HepG2 (cell line): ENCODE data around the gene GPR62. TPM values are rescaled to one million over a fixed set of nuclear protein-coding genes. Genes with fewer than 3 reads are reported as not detected.
A peak's percentile ranks its signal among the peaks of the same experiment; 100 is the strongest.

Source experiments
- EZH2 ChIP-seq: conservative IDR thresholded peaks from 2 replicates; pipeline ENCODE4 v1.6.1; 2012; ENCODE audit warnings: mild to moderate bottlenecking, low read depth, low read length, moderate library complexity
- HBP1 ChIP-seq: IDR thresholded peaks from 2 replicates; pipeline ENCODE4 v1.6.1; 2016; ENCODE audit warnings: low read depth, control low read depth
- HDAC1 ChIP-seq: sonication (generic); formaldehyde crosslinking; IDR thresholded peaks from 2 replicates; pipeline ENCODE4 v1.5.1; 2020; ENCODE audit warnings: mild to moderate bottlenecking, missing genetic modification reagents
- HNF1B ChIP-seq: sonication (generic); formaldehyde crosslinking; IDR thresholded peaks from 2 replicates; pipeline ENCODE4 v1.5.1; 2020; ENCODE audit warnings: mild to moderate bottlenecking, moderate library complexity, missing genetic modification reagents
- THRA ChIP-seq: sonication (generic); formaldehyde crosslinking; IDR thresholded peaks from 2 replicates; pipeline ENCODE4 v1.4.0; 2020; ENCODE audit warnings: missing genetic modification reagents, borderline replicate concordance
- ZBTB8A ChIP-seq: sonication (generic); formaldehyde crosslinking; IDR thresholded peaks from 2 replicates; pipeline ENCODE4 v1.4.0; 2020; ENCODE audit warnings: mild to moderate bottlenecking, low read depth, missing genetic modification reagents, borderline replicate concordance
- ZFY ChIP-seq: sonication (generic); formaldehyde crosslinking; IDR thresholded peaks from 2 replicates; pipeline ENCODE4 v1.4.0; 2020; ENCODE audit warnings: missing genetic modification reagents
- ZNF354B ChIP-seq: sonication (generic); formaldehyde crosslinking; IDR thresholded peaks from 2 replicates; pipeline ENCODE4 v1.8.0; 2022; ENCODE audit warnings: mild to moderate bottlenecking, missing genetic modification reagents
- ZNF552 ChIP-seq: sonication (generic); formaldehyde crosslinking; IDR thresholded peaks from 2 replicates; pipeline ENCODE4 v1.9.0; 2022; ENCODE audit warnings: missing genetic modification reagents, mild to moderate bottlenecking, borderline replicate concordance
- ZNF619 ChIP-seq: sonication (generic); formaldehyde crosslinking; IDR thresholded peaks from 2 replicates; pipeline ENCODE4 v1.4.0; 2020; ENCODE audit warnings: mild to moderate bottlenecking, missing genetic modification reagents
- ZNF646 ChIP-seq: sonication (generic); formaldehyde crosslinking; IDR thresholded peaks from 2 replicates; pipeline ENCODE4 v1.9.0; 2021; ENCODE audit warnings: mild to moderate bottlenecking, missing genetic modification reagents
- ZNF781 ChIP-seq: sonication (generic); formaldehyde crosslinking; IDR thresholded peaks from 2 replicates; pipeline ENCODE4 v1.5.1; 2020; ENCODE audit warnings: borderline replicate concordance, mild to moderate bottlenecking, missing genetic modification reagents; ENCODE audit errors: not compliant biosample characterization
- ZZZ3 ChIP-seq: sonication (generic); formaldehyde crosslinking; IDR thresholded peaks from 2 replicates; pipeline ENCODE4 v1.4.0; 2020; ENCODE audit warnings: missing genetic modification reagents, mild to moderate bottlenecking, borderline replicate concordance
- polyA plus RNA-seq, 8 experiments: library from polyadenylated mRNA; depleted of rRNA in 3 of 8; stranded (reverse) in 7 of 8; unstranded in 1 of 8; fragments of >200 nt; fragmentation: Illumina TruSeq in 4 of 8; extraction: Trizol in 4 of 8; gene quantifications; 2 replicates each; pipeline versions ENCODE4 v1.2.1 to v1.2.3, GENCODE V29; 2011 to 2016; ENCODE audit warnings: low read depth in 4 of 8, missing spikeins in 1 of 8, mixed read lengths in 1 of 8; ENCODE audit not compliant: insufficient read depth in 1 of 8
- total RNA-seq, 5 experiments: library from RNA; depleted of rRNA; stranded (reverse); fragments of >200 nt; fragmentation: Illumina TruSeq; extraction: Trizol; gene quantifications; 2 replicates each; pipeline ENCODE4 v1.2.3, GENCODE V29; 2016; ENCODE audit warnings: low read depth in 1 of 5

The GPR62 gene
- total and polyA plus RNA-seq, 2 of the 13 experiments (the other 11 are each of a cell fraction or from before 2014, with no cell fraction given) = not detected

- 0 out of 2 replicates have a peak, but pooled peaks have one; percentile 51 for TF ChIP-seq ZNF552 (CRISPR knock-in tag)
- 0 out of 2 replicates have a peak, but pooled peaks have one; percentile 27 for TF ChIP-seq ZNF646 (CRISPR knock-in tag)
- no peak for TF ChIP-seq ZBTB8A (CRISPR knock-in tag)
- TF ChIP-seq HBP1 (CRISPR knock-in tag) = peak; percentile 80; the same call in 1 of the 2 replicates
- TF ChIP-seq ZNF354B (CRISPR knock-in tag) = no peak
- TF ChIP-seq EZH2 = no peak
- TF ChIP-seq THRA (CRISPR knock-in tag) = peak; percentile 65; the same call in 1 of the 2 replicates
- peak; percentile 80 for TF ChIP-seq ZNF619 (CRISPR knock-in tag)
- peak; percentile 50 for TF ChIP-seq HDAC1 (CRISPR knock-in tag)
- TF ChIP-seq ZZZ3 (CRISPR knock-in tag) = no peak
- no peak for TF ChIP-seq ZFY
- TF ChIP-seq ZNF781 (CRISPR knock-in tag) = no peak
- no peak for TF ChIP-seq HNF1B (CRISPR knock-in tag)
Observed at GRCh38 chr3:51982352-51982837, 27.2 kb downstream of the GPR62 start (continued).
